Measurements from ENCODE around the gene CDCA3. TPM values are rescaled to one million over a fixed set of nuclear protein-coding genes. Genes with fewer than 3 reads are reported as not detected.

CDCA3 gene
- total and polyA plus RNA-seq, 2 of the 13 experiments (the other 11 are each of a cell fraction or from before 2014, with no cell fraction given), result 32.7 to 56.5 TPM

- no peak for TF ChIP-seq ZBTB40 (IDR thresholded peaks at IDR 0.05)
- peak; percentile 27; the same call in 1 of the 2 replicates for TF ChIP-seq ZBTB40 (CRISPR knock-in tag; IDR thresholded peaks at IDR 0.05)
- TF ChIP-seq PAX8 (CRISPR knock-in tag; IDR thresholded peaks at IDR 0.05; ENCODE audit: borderline replicate concordance), result no peak
- no peak for TF ChIP-seq ZNF136 (CRISPR knock-in tag; IDR thresholded peaks at IDR 0.05; ENCODE audit: low read depth)
- no peak for TF ChIP-seq SNAI1 (CRISPR knock-in tag; IDR thresholded peaks at IDR 0.05; ENCODE audit: borderline replicate concordance)
- TF ChIP-seq ZKSCAN8 (CRISPR knock-in tag; IDR thresholded peaks at IDR 0.05; ENCODE audit: borderline replicate concordance), result 0 out of 2 replicates have a peak, but pooled peaks have one; percentile 36
- peak; percentile 99 for TF ChIP-seq ZNF788 (CRISPR knock-in tag; IDR thresholded peaks at IDR 0.05; ENCODE audit: borderline replicate concordance)
- no peak for TF ChIP-seq GLMP (CRISPR knock-in tag; IDR thresholded peaks at IDR 0.05; ENCODE audit: borderline replicate concordance)
- TF ChIP-seq ZNF605 (CRISPR knock-in tag; IDR thresholded peaks at IDR 0.05), result peak; percentile 88
- TF ChIP-seq POLR2AphosphoS5 (IDR thresholded peaks at IDR 0.05; ENCODE audit: low read depth, low read length), result peak; percentile 88
- TF ChIP-seq ZBTB44 (CRISPR knock-in tag; IDR thresholded peaks at IDR 0.05), result no peak; the same call in 1 of the 2 replicates
- no peak for TF ChIP-seq SIX1 (CRISPR knock-in tag; IDR thresholded peaks at IDR 0.05; ENCODE audit: borderline replicate concordance)
- TF ChIP-seq RCOR2 (CRISPR knock-in tag; IDR thresholded peaks at IDR 0.05), result no peak
- no peak; the same call in 1 of the 2 replicates for TF ChIP-seq IRX3 (CRISPR knock-in tag; IDR thresholded peaks at IDR 0.05; ENCODE audit: borderline replicate concordance, low read depth)
- 0 out of 2 replicates have a peak, but pooled peaks have one; percentile 58 for TF ChIP-seq PBX3 (CRISPR knock-in tag; IDR thresholded peaks at IDR 0.05; ENCODE audit: borderline replicate concordance)
Observed at GRCh38 chr12:6890789-6891645, 39.9 kb upstream of the CDCA3 start (continued).

All from HepG2 (cell line).